Neural progenitor cell (in vitro differentiated cells): ENCODE results near the gene PBX2. TPM values are rescaled to one million over a fixed set of nuclear protein-coding genes. Genes with fewer than 3 reads are reported as not detected.

ENCODE experiments used
- DNase-seq: peaks from one replicate; pipeline ENCODE4 v3.0.0-alpha.2; 2016; ENCODE audit warnings: low spot score
- H2AFZ ChIP-seq: fragments of 200-600 bp; sonication (generic); replicated peaks from 2 replicates; pipeline ENCODE4 v1.6.1; 2016; ENCODE audit warnings: antibody characterized with exemption
- H3F3A ChIP-seq: fragments of 200-600 bp; sonication (generic); 2 replicates; pipeline ENCODE4 v1.6.1; 2016; ENCODE audit warnings: antibody characterized with exemption, low read depth
- H3K27ac ChIP-seq: fragments of 200-600 bp; sonication (generic); 2 replicates; pipeline ENCODE4 v1.5.1; 2016; ENCODE audit warnings: mild to moderate bottlenecking
- H3K27me3 ChIP-seq: fragments of 200-600 bp; sonication (generic); 2 replicates; pipeline ENCODE4 v1.6.1; 2016; ENCODE audit warnings: mild to moderate bottlenecking, moderate library complexity
- H3K36me3 ChIP-seq: fragments of 200-600 bp; sonication (generic); 2 replicates; pipeline ENCODE4 v1.5.1; 2016
- H3K4me1 ChIP-seq: fragments of 200-600 bp; sonication (generic); 2 replicates; pipeline ENCODE4 v1.6.1; 2016; ENCODE audit warnings: mixed run types
- H3K4me2 ChIP-seq: fragments of 200-600 bp; sonication (generic); 2 replicates; pipeline ENCODE4 v1.6.1; 2016
- H3K4me3 ChIP-seq: fragments of 200-600 bp; sonication (generic); 2 replicates; pipeline ENCODE4 v1.5.1; 2016
- H3K79me2 ChIP-seq: fragments of 200-600 bp; sonication (generic); 2 replicates; pipeline ENCODE4 v1.6.1; 2016; ENCODE audit warnings: low read depth
- H3K9ac ChIP-seq: fragments of 200-600 bp; sonication (generic); 2 replicates; pipeline ENCODE4 v1.6.1; 2016
- H3K9me3 ChIP-seq: fragments of 200-600 bp; sonication (generic); 2 replicates; pipeline ENCODE4 v1.5.1; 2016; ENCODE audit warnings: low read depth
- H4K20me1 ChIP-seq: fragments of 200-600 bp; sonication (generic); 2 replicates; pipeline ENCODE4 v1.6.1; 2016; ENCODE audit warnings: low read depth
- H3K27ac Mint-ChIP-seq: 3 replicates; pipeline ENCODE4 v1.8.0; 2021; ENCODE audit warnings: mixed read lengths
- H3K27me3 Mint-ChIP-seq: 2 replicates; pipeline ENCODE4 v1.8.0; 2022; ENCODE audit warnings: low read depth, mild to moderate bottlenecking, inconsistent platforms, moderate library complexity, mixed read lengths; ENCODE audit not compliant: insufficient read depth
- H3K36me3 Mint-ChIP-seq: 3 replicates; pipeline ENCODE4 v1.8.0; 2021; ENCODE audit warnings: mixed read lengths
- H3K4me1 Mint-ChIP-seq: 3 replicates; pipeline ENCODE4 v1.8.0; 2021; ENCODE audit warnings: mixed read lengths
- H3K4me3 Mint-ChIP-seq: 3 replicates; pipeline ENCODE4 v1.8.0; 2021; ENCODE audit warnings: mild to moderate bottlenecking, moderate library complexity, mixed read lengths
- H3K9me3 Mint-ChIP-seq: 3 replicates; pipeline ENCODE4 v1.8.0; 2020; ENCODE audit warnings: mixed read lengths
- CTCF ChIP-seq: fragments of 200-600 bp; sonication (generic); IDR thresholded peaks from 2 replicates; pipeline ENCODE4 v1.5.1; 2017; ENCODE audit warnings: antibody characterized with exemption, mild to moderate bottlenecking
- EZH2 ChIP-seq: fragments of 200-600 bp; sonication (generic); IDR thresholded peaks from 2 replicates; pipeline ENCODE4 v1.6.1; 2017; ENCODE audit warnings: antibody characterized with exemption, mild to moderate bottlenecking, moderate library complexity
- EZH2phosphoT487 ChIP-seq: fragments of 200-600 bp; sonication (generic); IDR thresholded peaks from 2 replicates; pipeline ENCODE4 v1.6.1; 2017; ENCODE audit warnings: antibody characterized with exemption
- total RNA-seq: library from RNA; depleted of rRNA; stranded (reverse); fragments of >200 nt; gene quantifications from 2 replicates; pipeline ENCODE4 v1.2.3, GENCODE V29; 2015; ENCODE audit warnings: low replicate concordance

PBX2 gene
- total RNA-seq, 1 donor from 2014 or later: 53.3 TPM

- peaks cover 21% of the 10 kb centered on the region for H3K27me3 Mint-ChIP-seq
- H3K9me3 Mint-ChIP-seq: peaks cover 8% of the 10 kb centered on the region
- Histone ChIP-seq H3K9me3 (no peaks in the 10 kb centered on the region), H3K9ac (no peak overlapping the region), H3K4me1 (peaks cover 1% of the 10 kb centered on the region), H3F3A (no peaks in the 10 kb centered on the region), H3K36me3 (no peaks in the 10 kb centered on the region), H3K4me2 (no peak overlapping the region), H3K79me2 (no peaks in the 10 kb centered on the region), H3K27me3 (peaks cover 5% of the 10 kb centered on the region), H4K20me1 (no peaks in the 10 kb centered on the region), H2AFZ (no peak overlapping the region), H3K27ac (no peak overlapping the region), H3K4me3 (no peak overlapping the region)
- TF ChIP-seq CTCF (no peak), EZH2 (no peak), EZH2phosphoT487 (no peak)
- peaks cover 6% of the 10 kb centered on the region for H3K4me1 Mint-ChIP-seq
- DNase-seq: no peak
- H3K4me3 Mint-ChIP-seq: no peak overlapping the region
- no peaks in the 10 kb centered on the region for H3K36me3 Mint-ChIP-seq
- H3K27ac Mint-ChIP-seq: no peak overlapping the region
These were observed 19.0 kb upstream of the PBX2 start for GRCh38 chr6:32208996-32209395.

- Mint-ChIP-seq H3K27ac (peak overlapping the region; percentile 42), H3K36me3 (no peaks in the 10 kb centered on the region), H3K4me1 (peaks cover 37% of the 10 kb centered on the region), H3K9me3 (peaks cover 8% of the 10 kb centered on the region), H3K27me3 (peaks cover 14% of the 10 kb centered on the region), H3K4me3 (peak overlapping the region; percentile 28)
- Histone ChIP-seq H3K27me3 (peaks cover 5% of the 10 kb centered on the region), H4K20me1 (no peaks in the 10 kb centered on the region), H3K79me2 (no peaks in the 10 kb centered on the region), H3K4me1 (peaks cover 13% of the 10 kb centered on the region), H3K36me3 (no peaks in the 10 kb centered on the region), H3K4me2 (no peak overlapping the region), H3K27ac (no peak overlapping the region), H2AFZ (no peak overlapping the region), H3K4me3 (no peak overlapping the region), H3F3A (no peaks in the 10 kb centered on the region), H3K9ac (no peak overlapping the region), H3K9me3 (no peaks in the 10 kb centered on the region)
- TF ChIP-seq EZH2phosphoT487: no peak
- TF ChIP-seq CTCF: no peak
- TF ChIP-seq EZH2: no peak
- DNase-seq: no peak
These were observed 14.3 kb upstream of the PBX2 start for GRCh38 chr6:32204268-32204715.

- Histone ChIP-seq H4K20me1 (no peaks in the 10 kb centered on the region), H3K79me2 (no peaks in the 10 kb centered on the region), H3K27ac (no peak overlapping the region), H3F3A (no peaks in the 10 kb centered on the region), H3K9ac (no peak overlapping the region), H3K4me3 (no peak overlapping the region), H3K36me3 (no peaks in the 10 kb centered on the region), H3K27me3 (peaks cover 5% of the 10 kb centered on the region), H3K9me3 (no peaks in the 10 kb centered on the region), H2AFZ (no peak overlapping the region), H3K4me1 (peaks cover 13% of the 10 kb centered on the region), H3K4me2 (no peak overlapping the region)
- H3K4me1 Mint-ChIP-seq: peaks cover 37% of the 10 kb centered on the region
- H3K27me3 Mint-ChIP-seq: peaks cover 11% of the 10 kb centered on the region
- peak overlapping the region; percentile 36 for H3K4me3 Mint-ChIP-seq
- peak; percentile 55 for DNase-seq
- peaks cover 8% of the 10 kb centered on the region for H3K9me3 Mint-ChIP-seq
- TF ChIP-seq CTCF: no peak
- no peak for TF ChIP-seq EZH2phosphoT487
- TF ChIP-seq EZH2: no peak
- no peaks in the 10 kb centered on the region for H3K36me3 Mint-ChIP-seq
- H3K27ac Mint-ChIP-seq: peak overlapping the region; percentile 97
These were observed 13.6 kb upstream of the PBX2 start for GRCh38 chr6:32203426-32204267.
